ENCODE data around the gene PEX11G. TPM values are rescaled to one million over a fixed set of nuclear protein-coding genes. Genes with fewer than 3 reads are reported as not detected.

The PEX11G gene
- total and polyA plus RNA-seq, 9 of the 15 experiments (the other 6 are each of a cell fraction or from before 2014, with no cell fraction given): 0.07 to 3.2 (median 0.70) TPM; not detected in 1

GRCh38 chr19:7535047-7535997 is 46.5 kb upstream of the PEX11G start, which contains the start of gene PNPLA6 (continued):
- no peak for TF ChIP-seq ILK (tag; IDR thresholded peaks at IDR 0.05; ENCODE audit: borderline replicate concordance, low read depth)
- peak in 1 of 2 experiments; percentile 69; a peak in 1 of 4 replicates for TF ChIP-seq SIN3A (IDR thresholded peaks at IDR 0.05; ENCODE audit: borderline replicate concordance in 2 of 2, control insufficient read depth in 1 of 2, low read depth in 2 of 2, low read length in 2 of 2)
- no peak for TF ChIP-seq EWSR1 (IDR thresholded peaks at IDR 0.05; ENCODE audit: borderline replicate concordance, low read depth, partially characterized antibody)
- TF ChIP-seq KLF10 (CRISPR knock-in tag; IDR thresholded peaks at IDR 0.05): no peak
- TF ChIP-seq THAP7 (CRISPR knock-in tag; IDR thresholded peaks at IDR 0.05): peak; percentile 70; the same call in 1 of the 2 replicates
- TF ChIP-seq MEIS2 (IDR thresholded peaks at IDR 0.05; ENCODE audit: partially characterized antibody): no peak
- no peak; the same call in 1 of the 2 replicates for TF ChIP-seq ZNF76 (CRISPR knock-in tag; IDR thresholded peaks at IDR 0.05; ENCODE audit: borderline replicate concordance)

Data from K562 (cell line).